HT1080 (cell line): Measurements from ENCODE around the gene TTC23L. TPM values are rescaled to one million over a fixed set of nuclear protein-coding genes. Genes with fewer than 3 reads are reported as not detected.

Experiments
- DNase-seq: peaks from one replicate; pipeline ENCODE4 v3.0.0-alpha.2; 2015; ENCODE audit warnings: low read depth
- total RNA-seq: library from RNA; depleted of rRNA; stranded (reverse); fragments of >200 nt; shearing (Covaris generic); gene quantifications from 2 replicates; pipeline ENCODE4 v1.2.3, GENCODE V29; 2014

The TTC23L gene
- total RNA-seq, 1 experiment from 2014 or later, result not detected

- DNase-seq, result no peak
These were observed 29.8 kb downstream of the TTC23L start for GRCh38 chr5:34868791-34869190.

- DNase-seq, result no peak
These were observed 30.3 kb downstream of the TTC23L start for GRCh38 chr5:34869256-34869655.

GRCh38 chr5:34870382-34870781, 31.4 kb downstream of the TTC23L start:
- DNase-seq, result no peak

GRCh38 chr5:34876275-34876674, 37.3 kb downstream of the TTC23L start:
- DNase-seq, result no peak

GRCh38 chr5:34881246-34881645, 42.3 kb downstream of the TTC23L start:
- DNase-seq, result no peak

GRCh38 chr5:34886392-34887119, 47.6 kb downstream of the TTC23L start:
- no peak for DNase-seq

- DNase-seq, result no peak
These were observed 50.4 kb downstream of the TTC23L start for GRCh38 chr5:34889394-34889793.

GRCh38 chr5:34891981-34892380, 53.0 kb downstream of the TTC23L start:
- no peak for DNase-seq

- no peak for DNase-seq
These were observed 53.5 kb downstream of the TTC23L start for GRCh38 chr5:34892414-34892813.

- no peak for DNase-seq
These were observed 55.8 kb downstream of the TTC23L start for GRCh38 chr5:34894716-34895115.

- DNase-seq, result no peak
These were observed 56.9 kb downstream of the TTC23L start for GRCh38 chr5:34895641-34896419.

- no peak for DNase-seq
These were observed 58.7 kb downstream of the TTC23L start for GRCh38 chr5:34897646-34898045.

- peak; percentile 50 for DNase-seq
These were observed 59.4 kb downstream of the TTC23L start for GRCh38 chr5:34898258-34898895.

- DNase-seq, result no peak
These were observed 60.1 kb downstream of the TTC23L start for GRCh38 chr5:34899066-34899465.

GRCh38 chr5:34900652-34901051, 61.7 kb downstream of the TTC23L start:
- no peak for DNase-seq

GRCh38 chr5:34903260-34903659, 64.3 kb downstream of the TTC23L start:
- no peak for DNase-seq

- no peak for DNase-seq
These were observed 66.6 kb downstream of the TTC23L start for GRCh38 chr5:34905564-34905963.

- DNase-seq, result no peak
These were observed 74.1 kb downstream of the TTC23L start for GRCh38 chr5:34913072-34913471.

- no peak for DNase-seq
These were observed 75.7 kb downstream of the TTC23L start for GRCh38 chr5:34914671-34915138.

- DNase-seq, result peak; percentile 97
These were observed 76.3 kb downstream of the TTC23L start, which contains the start of the genes BRIX1 and RAD1 for GRCh38 chr5:34915139-34915855. Gene BRIX1, plus strand, starts transcription at chr5:34915711. Its CDS starts 28 bp downstream, at chr5:34915739. Gene RAD1, minus strand, starts transcription at chr5:34915504. Its CDS starts 612 bp downstream, at chr5:34914892.

GRCh38 chr5:34915856-34916192, 76.9 kb downstream of the TTC23L start:
- DNase-seq, result no peak
